GM12864 (cell line): ENCODE data around the gene MFRP.

Source experiments
- DNase-seq: peaks from one replicate; pipeline ENCODE4 v3.0.0-alpha.2; 2011; ENCODE audit warnings: low read depth
- H3K4me3 ChIP-seq: 2 replicates; pipeline ENCODE4 v1.5.1; 2011; ENCODE audit warnings: mild to moderate bottlenecking, low read depth, low read length, control low read depth
- CTCF ChIP-seq: IDR thresholded peaks from 2 replicates; pipeline ENCODE4 v1.5.1; 2011; ENCODE audit warnings: low read depth, mild to moderate bottlenecking, moderate library complexity, low read length, control low read depth, inconsistent platforms; ENCODE audit errors: missing control alignments

MFRP gene

GRCh38 chr11:119372260-119373058 lies 26.0 kb upstream of the MFRP start:
- no peak for TF ChIP-seq CTCF
- H3K4me3 ChIP-seq, result no peak overlapping the region
- no peak for DNase-seq

GRCh38 chr11:119371778-119372182 lies 25.3 kb upstream of the MFRP start:
- DNase-seq, result no peak
- peak; percentile 30 for TF ChIP-seq CTCF
- no peak overlapping the region for H3K4me3 ChIP-seq

GRCh38 chr11:119371067-119371601 lies 24.6 kb upstream of the MFRP start:
- no peak for TF ChIP-seq CTCF
- no peak overlapping the region for H3K4me3 ChIP-seq
- no peak for DNase-seq

- DNase-seq, result no peak
- H3K4me3 ChIP-seq, result no peak overlapping the region
- TF ChIP-seq CTCF, result no peak
Observed at GRCh38 chr11:119370486-119371046, 24.1 kb upstream of the MFRP start.

GRCh38 chr11:119369132-119369925 lies 22.8 kb upstream of the MFRP start:
- TF ChIP-seq CTCF, result no peak
- H3K4me3 ChIP-seq, result no peak overlapping the region
- DNase-seq, result no peak

GRCh38 chr11:119368121-119369034 lies 21.9 kb upstream of the MFRP start:
- H3K4me3 ChIP-seq, result no peak overlapping the region
- TF ChIP-seq CTCF, result no peak
- DNase-seq, result no peak
